ENCODE measurements around the gene SDK2.

Gene SDK2

DNA sequence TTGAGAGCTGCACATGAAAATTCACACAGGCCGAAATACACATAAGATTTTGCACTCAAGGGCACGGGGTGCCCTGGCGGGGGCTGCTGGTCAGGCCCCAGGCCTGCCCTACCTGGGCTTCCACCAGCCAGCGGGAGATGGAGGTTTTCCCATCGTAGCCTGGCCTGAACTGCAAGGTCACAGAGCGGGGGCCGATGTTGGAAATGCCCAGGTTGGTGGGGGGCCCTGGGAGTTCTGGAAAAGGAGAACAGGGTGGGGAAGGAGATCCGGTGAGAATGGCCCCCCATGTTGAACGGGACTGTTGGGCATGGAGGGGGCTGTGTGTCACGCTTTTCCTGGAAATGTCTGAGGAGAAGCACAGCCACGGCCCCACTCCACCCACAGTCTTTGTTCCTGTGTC, 245.2 kb downstream of the SDK2 start:
- Histone ChIP-seq H3K9me2 (replicated peaks; ENCODE audit: insufficient read depth, low read length) (no peaks in the 10 kb centered on the region), H3K36me3 (replicated peaks; ENCODE audit: insufficient read depth, low read length) (no peaks in the 10 kb centered on the region), H3K9me3 (replicated peaks; ENCODE audit: insufficient read depth, low read length) (no peaks in the 10 kb centered on the region), H3K9ac (ENCODE audit: low read length) (no peak overlapping the region), H3K79me2 (ENCODE audit: low read length) (no peaks in the 10 kb centered on the region), H3K4me1 (ENCODE audit: low read length) (no peaks in the 10 kb centered on the region), H3K4me2 (ENCODE audit: low read depth, low read length) (no peak overlapping the region), H2AFZ (ENCODE audit: low read length) (no peak overlapping the region), H3K27ac (ENCODE audit: low read length) (no peak overlapping the region), H4K20me1 (ENCODE audit: insufficient read depth, low read length) (no peaks in the 10 kb centered on the region), H3K27me3 (replicated peaks; ENCODE audit: insufficient read depth, low read length) (peaks cover 54% of the 10 kb centered on the region), H3K4me3 (ENCODE audit: low read length) (no peak overlapping the region), H3F3A (ENCODE audit: insufficient read depth, low read length) (no peaks in the 10 kb centered on the region)
- TF ChIP-seq EZH2 (optimal IDR thresholded peaks at IDR 0.05; ENCODE audit: low read depth, low read length): no peak
- TF ChIP-seq, protein P1, sequence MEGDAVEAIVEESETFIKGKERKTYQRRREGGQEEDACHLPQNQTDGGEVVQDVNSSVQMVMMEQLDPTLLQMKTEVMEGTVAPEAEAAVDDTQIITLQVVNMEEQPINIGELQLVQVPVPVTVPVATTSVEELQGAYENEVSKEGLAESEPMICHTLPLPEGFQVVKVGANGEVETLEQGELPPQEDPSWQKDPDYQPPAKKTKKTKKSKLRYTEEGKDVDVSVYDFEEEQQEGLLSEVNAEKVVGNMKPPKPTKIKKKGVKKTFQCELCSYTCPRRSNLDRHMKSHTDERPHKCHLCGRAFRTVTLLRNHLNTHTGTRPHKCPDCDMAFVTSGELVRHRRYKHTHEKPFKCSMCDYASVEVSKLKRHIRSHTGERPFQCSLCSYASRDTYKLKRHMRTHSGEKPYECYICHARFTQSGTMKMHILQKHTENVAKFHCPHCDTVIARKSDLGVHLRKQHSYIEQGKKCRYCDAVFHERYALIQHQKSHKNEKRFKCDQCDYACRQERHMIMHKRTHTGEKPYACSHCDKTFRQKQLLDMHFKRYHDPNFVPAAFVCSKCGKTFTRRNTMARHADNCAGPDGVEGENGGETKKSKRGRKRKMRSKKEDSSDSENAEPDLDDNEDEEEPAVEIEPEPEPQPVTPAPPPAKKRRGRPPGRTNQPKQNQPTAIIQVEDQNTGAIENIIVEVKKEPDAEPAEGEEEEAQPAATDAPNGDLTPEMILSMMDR (IDR thresholded peaks at IDR 0.05; ENCODE audit: low read length): no peak
- no peak for DNase-seq

DNA sequence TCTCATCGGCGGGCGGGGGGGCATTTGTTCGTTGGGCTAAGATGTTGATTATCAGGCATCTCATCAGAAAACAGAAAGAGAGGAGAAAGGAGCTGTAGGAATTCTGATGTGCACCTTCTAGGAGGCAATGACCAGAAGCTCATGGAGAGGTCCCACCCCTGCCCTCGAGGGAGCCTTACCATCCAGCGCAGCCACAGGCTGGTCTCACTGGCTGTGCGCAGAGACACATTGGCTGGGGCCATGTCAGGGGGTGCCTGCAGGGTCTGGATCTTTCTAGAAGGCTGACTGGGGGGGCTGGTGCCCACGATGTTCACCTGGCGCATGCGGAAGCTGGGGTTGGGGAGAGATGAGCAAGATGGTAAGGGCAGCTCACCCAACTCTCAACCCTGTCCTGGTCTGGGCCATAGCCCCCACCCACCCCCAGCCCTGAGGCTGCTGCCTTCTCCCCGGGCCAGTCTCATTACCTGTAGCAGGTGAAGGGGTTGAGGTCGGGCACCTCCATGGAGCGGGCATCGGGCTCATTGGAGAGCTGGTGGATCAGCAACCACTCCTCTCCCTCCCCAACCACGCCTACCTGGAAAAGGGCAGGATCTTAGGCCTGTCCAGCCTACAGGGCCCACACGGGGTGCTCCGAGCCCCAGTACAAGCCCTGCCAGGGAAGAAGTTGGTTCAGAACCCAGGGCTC, 246.2 kb downstream of the SDK2 start:
- DNase-seq: no peak
- no peak overlapping the region for H3K9ac ChIP-seq (ENCODE audit: low read length)
- H3F3A ChIP-seq (ENCODE audit: insufficient read depth, low read length): no peaks in the 10 kb centered on the region
- no peaks in the 10 kb centered on the region for H3K4me1 ChIP-seq (ENCODE audit: low read length)
- no peaks in the 10 kb centered on the region for H3K9me2 ChIP-seq (replicated peaks; ENCODE audit: insufficient read depth, low read length)
- no peak overlapping the region for H3K27ac ChIP-seq (ENCODE audit: low read length)
- no peaks in the 10 kb centered on the region for H3K36me3 ChIP-seq (replicated peaks; ENCODE audit: insufficient read depth, low read length)
- no peaks in the 10 kb centered on the region for H4K20me1 ChIP-seq (ENCODE audit: insufficient read depth, low read length)
- H3K9me3 ChIP-seq (replicated peaks; ENCODE audit: insufficient read depth, low read length): no peaks in the 10 kb centered on the region
- H3K79me2 ChIP-seq (ENCODE audit: low read length): no peaks in the 10 kb centered on the region
- no peak overlapping the region for H3K4me2 ChIP-seq (ENCODE audit: low read depth, low read length)
- no peak overlapping the region for H3K4me3 ChIP-seq (ENCODE audit: low read length)
- H2AFZ ChIP-seq (ENCODE audit: low read length): no peak overlapping the region
- TF ChIP-seq EZH2phosphoT487 (IDR thresholded peaks at IDR 0.05; ENCODE audit: low read length) (no peak), EZH2 (optimal IDR thresholded peaks at IDR 0.05; ENCODE audit: low read depth, low read length) (no peak)
- TF ChIP-seq, protein P1 (IDR thresholded peaks at IDR 0.05; ENCODE audit: low read length): no peak
- H3K27me3 ChIP-seq (replicated peaks; ENCODE audit: insufficient read depth, low read length): peaks cover 56% of the 10 kb centered on the region

DNA sequence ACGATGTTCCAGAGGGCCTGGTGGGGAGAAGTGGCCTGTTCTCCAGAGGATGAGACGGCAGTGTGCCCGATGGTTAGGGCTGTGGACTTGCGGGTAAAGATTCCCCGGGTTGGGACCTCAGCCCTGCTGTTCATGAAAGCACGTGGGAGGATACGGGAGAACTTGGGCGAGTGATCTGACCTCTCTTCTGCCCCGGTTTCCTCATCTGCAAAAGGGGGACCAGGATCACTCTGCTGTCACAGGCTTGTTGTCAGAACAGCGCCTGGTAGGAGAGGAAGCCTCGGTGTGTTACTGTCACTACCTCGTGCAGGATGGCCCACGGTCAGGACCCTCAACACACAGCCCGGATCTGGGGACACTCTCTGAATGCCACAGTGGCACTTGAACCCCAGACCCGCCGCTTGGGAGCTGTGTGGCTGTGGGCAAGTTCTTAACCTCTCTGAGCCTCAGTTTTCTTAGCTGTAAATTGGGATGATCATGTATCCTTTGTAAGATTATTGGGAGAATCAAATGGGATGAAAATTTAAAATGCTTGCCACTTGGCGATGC, 246.9 kb downstream of the SDK2 start:
- H3K9me3 ChIP-seq (replicated peaks; ENCODE audit: insufficient read depth, low read length): no peaks in the 10 kb centered on the region
- H3K4me1 ChIP-seq (ENCODE audit: low read length): no peaks in the 10 kb centered on the region
- no peaks in the 10 kb centered on the region for H4K20me1 ChIP-seq (ENCODE audit: insufficient read depth, low read length)
- no peak overlapping the region for H3K4me3 ChIP-seq (ENCODE audit: low read length)
- H3K27me3 ChIP-seq (replicated peaks; ENCODE audit: insufficient read depth, low read length): peaks cover 56% of the 10 kb centered on the region
- H2AFZ ChIP-seq (ENCODE audit: low read length): no peak overlapping the region
- no peak for DNase-seq
- no peak overlapping the region for H3K27ac ChIP-seq (ENCODE audit: low read length)
- H3K79me2 ChIP-seq (ENCODE audit: low read length): no peaks in the 10 kb centered on the region
- no peak overlapping the region for H3K9ac ChIP-seq (ENCODE audit: low read length)
- no peaks in the 10 kb centered on the region for H3K36me3 ChIP-seq (replicated peaks; ENCODE audit: insufficient read depth, low read length)
- H3K9me2 ChIP-seq (replicated peaks; ENCODE audit: insufficient read depth, low read length): no peaks in the 10 kb centered on the region
- no peak overlapping the region for H3K4me2 ChIP-seq (ENCODE audit: low read depth, low read length)
- TF ChIP-seq, protein P1 (IDR thresholded peaks at IDR 0.05; ENCODE audit: low read length): no peak
- no peak for TF ChIP-seq EZH2 (optimal IDR thresholded peaks at IDR 0.05; ENCODE audit: low read depth, low read length)
- no peak for TF ChIP-seq EZH2phosphoT487 (IDR thresholded peaks at IDR 0.05; ENCODE audit: low read length)
- no peaks in the 10 kb centered on the region for H3F3A ChIP-seq (ENCODE audit: insufficient read depth, low read length)

Data from MM.1S (cell line).